H9 (cell line): ENCODE measurements around the gene SENP2. TPM values are rescaled to one million over a fixed set of nuclear protein-coding genes. Genes with fewer than 3 reads are reported as not detected.

Experiments
- DNase-seq: peaks from one replicate; pipeline ENCODE4 v3.0.0-alpha.2; 2017
- H2AFZ ChIP-seq: one replicate; pipeline ENCODE4 v1.6.1; 2013; ENCODE audit warnings: mild to moderate bottlenecking, low read length, control low read depth, moderate library complexity
- H2AK5ac ChIP-seq: 2 replicates; pipeline ENCODE4 v1.6.1; 2013; ENCODE audit warnings: low read length, control low read depth, mixed read lengths; ENCODE audit not compliant: insufficient read length
- H2BK120ac ChIP-seq: one replicate; pipeline ENCODE4 v1.6.1; 2013; ENCODE audit warnings: low read depth, mild to moderate bottlenecking, low read length, control low read depth, inconsistent platforms; ENCODE audit not compliant: poor library complexity, severe bottlenecking
- H2BK12ac ChIP-seq: 2 replicates; pipeline ENCODE4 v1.6.1; 2013; ENCODE audit warnings: low read length, control low read depth, mixed read lengths, low read depth; ENCODE audit not compliant: insufficient read length
- H2BK15ac ChIP-seq: 2 replicates; pipeline ENCODE4 v1.6.1; 2013; ENCODE audit warnings: low read depth, low read length, control low read depth
- H2BK20ac ChIP-seq: one replicate; pipeline ENCODE4 v1.6.1; 2013; ENCODE audit warnings: low read depth, mild to moderate bottlenecking, low read length, control low read depth, inconsistent platforms; ENCODE audit not compliant: poor library complexity, severe bottlenecking
- H2BK5ac ChIP-seq: 2 replicates; pipeline ENCODE4 v1.6.1; 2013; ENCODE audit warnings: low read length, control low read depth, mixed read lengths; ENCODE audit not compliant: insufficient read length
- H3K14ac ChIP-seq: 2 replicates; pipeline ENCODE4 v1.6.1; 2013; ENCODE audit warnings: low read length, control low read depth; ENCODE audit not compliant: insufficient read depth
- H3K18ac ChIP-seq: 2 replicates; pipeline ENCODE4 v1.6.1; 2013; ENCODE audit warnings: low read depth, mild to moderate bottlenecking, mixed read lengths, low read length, control low read depth; ENCODE audit not compliant: insufficient read length
- H3K23ac ChIP-seq: 2 replicates; pipeline ENCODE4 v1.6.1; 2013; ENCODE audit warnings: low read length, control low read depth, mixed read lengths, low read depth; ENCODE audit not compliant: insufficient read length
- H3K23me2 ChIP-seq: 2 replicates; pipeline ENCODE4 v1.6.1; 2013; ENCODE audit warnings: low read depth, mild to moderate bottlenecking, mixed read lengths, low read length, control low read depth; ENCODE audit not compliant: insufficient read length, poor library complexity, severe bottlenecking
- H3K27ac ChIP-seq: 2 replicates; pipeline ENCODE4 v1.5.1; 2013; ENCODE audit warnings: low read length, control low read depth, mixed read lengths, low read depth; ENCODE audit not compliant: insufficient read length
- H3K27me3 ChIP-seq: 2 replicates; pipeline ENCODE4 v1.6.1; 2013; ENCODE audit warnings: low read length, control low read depth, inconsistent platforms; ENCODE audit not compliant: insufficient read depth
- H3K4ac ChIP-seq: 2 replicates; pipeline ENCODE4 v1.6.1; 2013; ENCODE audit warnings: low read depth, mild to moderate bottlenecking, control low read depth, inconsistent platforms, low read length, moderate library complexity
- H3K4me1 ChIP-seq: 2 replicates; pipeline ENCODE4 v1.6.1; 2013; ENCODE audit warnings: low read length, control low read depth, inconsistent platforms; ENCODE audit not compliant: insufficient read depth
- H3K4me2 ChIP-seq: 2 replicates; pipeline ENCODE4 v1.6.1; 2013; ENCODE audit warnings: low read length, control low read depth, mixed read lengths; ENCODE audit not compliant: insufficient read length, insufficient read depth
- H3K56ac ChIP-seq: 2 replicates; pipeline ENCODE4 v1.6.1; 2013; ENCODE audit warnings: low read depth, mild to moderate bottlenecking, mixed read lengths, low read length, control low read depth; ENCODE audit not compliant: insufficient read length
- H3K79me1 ChIP-seq: 2 replicates; pipeline ENCODE4 v1.6.1; 2013; ENCODE audit warnings: low read depth, mild to moderate bottlenecking, moderate library complexity, low read length, control low read depth, inconsistent platforms; ENCODE audit not compliant: insufficient read depth, poor library complexity, severe bottlenecking
- H3K79me2 ChIP-seq: 2 replicates; pipeline ENCODE4 v1.6.1; 2013; ENCODE audit warnings: low read length, control low read depth, inconsistent platforms; ENCODE audit not compliant: insufficient read depth
- H3K9ac ChIP-seq: 2 replicates; pipeline ENCODE4 v1.6.1; 2013; ENCODE audit warnings: low read length, control low read depth, mixed read lengths; ENCODE audit not compliant: insufficient read length; ENCODE audit errors: extremely low read depth
- H3K9me3 ChIP-seq: one replicate; pipeline ENCODE4 v1.6.1; 2013; ENCODE audit warnings: low read depth, low read length, inconsistent platforms; ENCODE audit not compliant: control insufficient read depth
- H3T11ph ChIP-seq: one replicate; pipeline ENCODE4 v1.6.1; 2013; ENCODE audit warnings: mild to moderate bottlenecking, low read length, control low read depth, inconsistent platforms
- H4K20me1 ChIP-seq: one replicate; pipeline ENCODE4 v1.6.1; 2013; ENCODE audit not compliant: control insufficient read depth, insufficient read length, insufficient read depth
- H4K5ac ChIP-seq: 2 replicates; pipeline ENCODE4 v1.6.1; 2013; ENCODE audit warnings: low read depth, mild to moderate bottlenecking, mixed read lengths, low read length, control low read depth; ENCODE audit not compliant: insufficient read length
- H4K8ac ChIP-seq: replicated peaks from 2 replicates; pipeline ENCODE4 v1.6.1; 2013; ENCODE audit warnings: low read length, control low read depth, mixed read lengths, low read depth; ENCODE audit not compliant: insufficient read length
- H4K91ac ChIP-seq: 2 replicates; pipeline ENCODE4 v1.6.1; 2013; ENCODE audit warnings: low read depth, mild to moderate bottlenecking, moderate library complexity, mixed read lengths, low read length, control low read depth; ENCODE audit not compliant: insufficient read length
- H3K27ac Mint-ChIP-seq, 3 experiments: 2 replicates in 2 of 3; 3 replicates in 1 of 3; pipeline ENCODE4 v1.8.0; 2020 to 2021; ENCODE audit warnings: mixed read lengths in 3 of 3, mild to moderate bottlenecking in 1 of 3, moderate library complexity in 1 of 3
- H3K27me3 Mint-ChIP-seq: 2 replicates; pipeline ENCODE4 v1.8.0; 2021; ENCODE audit warnings: low read depth, mild to moderate bottlenecking, moderate library complexity, mixed read lengths
- H3K36me3 Mint-ChIP-seq, 3 experiments: 2 replicates in 2 of 3; 3 replicates in 1 of 3; pipeline ENCODE4 v1.8.0; 2020 to 2021; ENCODE audit warnings: low read depth in 3 of 3, mixed read lengths in 3 of 3; ENCODE audit not compliant: insufficient read depth in 1 of 3
- H3K4me1 Mint-ChIP-seq, 2 experiments: 2 replicates each; pipeline ENCODE4 v1.8.0; 2020; ENCODE audit warnings: mixed read lengths in 2 of 2
- H3K4me3 Mint-ChIP-seq, 2 experiments: 2 replicates in 1 of 2; 3 replicates in 1 of 2; pipeline ENCODE4 v1.8.0; 2020 to 2021; ENCODE audit warnings: mild to moderate bottlenecking in 2 of 2, mixed read lengths in 2 of 2, moderate library complexity in 1 of 2
- H3K9me3 Mint-ChIP-seq, 2 experiments: 2 replicates in 1 of 2; 3 replicates in 1 of 2; pipeline ENCODE4 v1.8.0; 2020; ENCODE audit warnings: mild to moderate bottlenecking in 2 of 2, mixed read lengths in 2 of 2, moderate library complexity in 1 of 2
- WGBS: extraction: QIAGEN DNeasy Blood & Tissue Kit; methylation state at CpG from one replicate; pipeline ENCODE4 v1.1.7; 2013; ENCODE audit warnings: missing lambda C conversion rate, low lambda C conversion rate, mixed read lengths; ENCODE audit not compliant: insufficient read length; ENCODE audit errors: extremely low coverage; 5-methylcytosine and 5-hydroxymethylcytosine counted together
- total RNA-seq: library from RNA; stranded (reverse); gene quantifications from 2 replicates; pipeline ENCODE4 v1.2.1, GENCODE V29; 2021
- TF ChIP-seq, protein P1 (sequence below): fragments of 200-600 bp; sonication (generic); conservative IDR thresholded peaks from 3 replicates; pipeline ENCODE4 v1.8.0; 2021; ENCODE audit warnings: antibody characterized with exemption, mild to moderate bottlenecking

The SENP2 gene
- total RNA-seq, 1 experiment from 2014 or later: 90.1 TPM

DNA sequence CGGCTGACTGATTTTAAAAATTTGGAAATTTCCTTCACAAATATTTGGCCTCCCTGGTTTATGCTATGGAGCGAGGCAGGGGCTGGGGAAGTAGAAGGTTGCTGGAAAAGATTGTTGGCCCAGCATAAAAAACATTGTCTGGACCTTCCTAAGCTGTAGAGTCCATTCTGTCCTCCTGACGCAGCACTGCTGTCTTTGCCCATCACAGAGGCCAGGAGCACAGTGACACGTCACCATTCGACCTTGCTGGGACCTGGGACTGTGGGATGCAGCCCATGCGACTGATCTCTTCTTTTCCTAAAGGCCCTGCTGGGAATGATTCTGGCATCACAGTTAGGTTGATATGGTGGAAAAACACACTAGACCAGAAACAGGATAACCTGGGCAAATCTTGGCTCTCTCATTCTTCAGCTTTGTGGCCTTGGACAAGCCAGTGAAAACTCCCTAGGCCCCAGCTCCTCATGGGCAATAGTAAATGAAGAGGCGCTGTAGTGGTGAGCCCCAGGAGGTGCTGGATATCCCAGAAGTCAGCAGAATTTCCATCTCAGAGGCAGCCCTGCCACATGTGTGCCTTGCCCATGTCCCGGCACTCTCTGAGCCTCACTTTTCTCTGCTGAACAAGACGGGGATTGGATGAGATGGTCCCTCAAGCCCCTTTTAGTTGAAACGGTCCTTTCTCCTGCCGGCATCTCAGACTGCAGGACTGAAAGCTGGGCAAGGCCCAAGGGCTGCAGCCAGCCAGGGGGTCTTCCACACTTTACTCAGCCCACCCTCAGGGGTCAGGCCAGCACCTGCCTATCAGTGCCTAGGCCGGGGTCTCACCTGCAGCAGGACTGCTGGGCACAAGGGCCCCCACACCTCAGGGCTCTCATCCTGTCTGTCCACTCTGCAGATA lies 69.6 kb downstream of the SENP2 start:
- TF ChIP-seq, protein P1, sequence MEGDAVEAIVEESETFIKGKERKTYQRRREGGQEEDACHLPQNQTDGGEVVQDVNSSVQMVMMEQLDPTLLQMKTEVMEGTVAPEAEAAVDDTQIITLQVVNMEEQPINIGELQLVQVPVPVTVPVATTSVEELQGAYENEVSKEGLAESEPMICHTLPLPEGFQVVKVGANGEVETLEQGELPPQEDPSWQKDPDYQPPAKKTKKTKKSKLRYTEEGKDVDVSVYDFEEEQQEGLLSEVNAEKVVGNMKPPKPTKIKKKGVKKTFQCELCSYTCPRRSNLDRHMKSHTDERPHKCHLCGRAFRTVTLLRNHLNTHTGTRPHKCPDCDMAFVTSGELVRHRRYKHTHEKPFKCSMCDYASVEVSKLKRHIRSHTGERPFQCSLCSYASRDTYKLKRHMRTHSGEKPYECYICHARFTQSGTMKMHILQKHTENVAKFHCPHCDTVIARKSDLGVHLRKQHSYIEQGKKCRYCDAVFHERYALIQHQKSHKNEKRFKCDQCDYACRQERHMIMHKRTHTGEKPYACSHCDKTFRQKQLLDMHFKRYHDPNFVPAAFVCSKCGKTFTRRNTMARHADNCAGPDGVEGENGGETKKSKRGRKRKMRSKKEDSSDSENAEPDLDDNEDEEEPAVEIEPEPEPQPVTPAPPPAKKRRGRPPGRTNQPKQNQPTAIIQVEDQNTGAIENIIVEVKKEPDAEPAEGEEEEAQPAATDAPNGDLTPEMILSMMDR: no peak
- no peak overlapping the region for H2BK15ac ChIP-seq
- no peak overlapping the region for H3K4ac ChIP-seq
- no CpG with 5 or more reads among the region's 12 CpGs for WGBS
- peaks cover 2% of the 10 kb centered on the region in 2 experiments for H3K4me1 Mint-ChIP-seq
- no peak overlapping the region for H2BK120ac ChIP-seq
- H3K27me3 ChIP-seq: no peaks in the 10 kb centered on the region
- no peaks in the 10 kb centered on the region for H3K4me1 ChIP-seq
- no peak overlapping the region for H3K4me2 ChIP-seq
- H2AFZ ChIP-seq: no peak overlapping the region
- H3K23ac ChIP-seq: no peak overlapping the region
- H3K9me3 ChIP-seq: no peaks in the 10 kb centered on the region
- H4K20me1 ChIP-seq: no peaks in the 10 kb centered on the region
- no peak overlapping the region for H4K5ac ChIP-seq
- no peak overlapping the region for H2BK5ac ChIP-seq
- no peak overlapping the region for H3K18ac ChIP-seq
- H3K27me3 Mint-ChIP-seq: no peaks in the 10 kb centered on the region; the same call in 1 of the 2 replicates
- H3T11ph ChIP-seq: no peak overlapping the region
- H3K27ac Mint-ChIP-seq: no peak overlapping the region
- no peak overlapping the region for H2BK20ac ChIP-seq
- H3K4me3 Mint-ChIP-seq: no peak overlapping the region
- H3K9ac ChIP-seq: no peak overlapping the region
- no peak overlapping the region for H3K56ac ChIP-seq
- no peaks in the 10 kb centered on the region for H3K9me3 Mint-ChIP-seq
- H3K14ac ChIP-seq: no peak overlapping the region
- no peak for DNase-seq
- H4K91ac ChIP-seq: no peak overlapping the region
- no peak overlapping the region for H2AK5ac ChIP-seq
- no peak overlapping the region for H3K27ac ChIP-seq
- H4K8ac ChIP-seq: no peak overlapping the region
- no peaks in the 10 kb centered on the region for H3K23me2 ChIP-seq
- no peak overlapping the region for H2BK12ac ChIP-seq
- H3K79me1 ChIP-seq: no peaks in the 10 kb centered on the region
- H3K79me2 ChIP-seq: no peaks in the 10 kb centered on the region
- peaks cover 31 to 80% (median 78%) of the 10 kb centered on the region in 3 experiments for H3K36me3 Mint-ChIP-seq
